K562 (cell line): Measurements from ENCODE around the gene DBF4B. TPM values are rescaled to one million over a fixed set of nuclear protein-coding genes. Genes with fewer than 3 reads are reported as not detected.

Experiments used
- ATF1 ChIP-seq, 2 experiments: fragments of 450-650 bp in 1 of 2; IDR thresholded peaks; 2 replicates each; pipeline ENCODE4 v1.6.1; 2016; ENCODE audit warnings: missing compliant biosample characterization in 1 of 2, missing genetic modification characterization in 1 of 2
- BACH1 ChIP-seq: fragments of 200-800 bp; sonication (Bioruptor generic); IDR thresholded peaks from 2 replicates; pipeline ENCODE4 v1.6.1; 2016; ENCODE audit warnings: missing genetic modification characterization, missing compliant biosample characterization
- BRF1 ChIP-seq: IDR thresholded peaks from 3 replicates; pipeline ENCODE4 v1.6.1; 2011; ENCODE audit warnings: borderline replicate concordance, mild to moderate bottlenecking; ENCODE audit not compliant: insufficient read length; ENCODE audit errors: extremely low read depth
- CXXC5 ChIP-seq: fragments of 250-450 bp; sonication (Bioruptor Pico); IDR thresholded peaks from 2 replicates; pipeline ENCODE4 v1.8.0; 2022; ENCODE audit warnings: inconsistent platforms, mild to moderate bottlenecking, moderate library complexity
- GTF2B ChIP-seq: IDR thresholded peaks from 2 replicates; pipeline ENCODE4 v1.6.1; 2011; ENCODE audit not compliant: insufficient read length; ENCODE audit errors: extremely low read depth
- HEY1 ChIP-seq: fragments of 250-450 bp; sonication (Bioruptor Pico); IDR thresholded peaks from 2 replicates; pipeline ENCODE4 v1.5.0; 2020; ENCODE audit warnings: mild to moderate bottlenecking, moderate library complexity, borderline replicate concordance
- MAFK ChIP-seq: IDR thresholded peaks from 2 replicates; pipeline ENCODE4 v1.6.1; 2011; ENCODE audit warnings: low read length, improper control_type of control experiment
- PTRF ChIP-seq: fragments of 450-650 bp; IDR thresholded peaks from 2 replicates; pipeline ENCODE4 v1.6.1; 2016; ENCODE audit warnings: mild to moderate bottlenecking, missing genetic modification characterization, missing compliant biosample characterization
- SNAPC5 ChIP-seq: fragments of 250-450 bp; sonication (Bioruptor Pico); IDR thresholded peaks from 2 replicates; pipeline ENCODE4 v1.8.0; 2021; ENCODE audit warnings: moderate library complexity, mild to moderate bottlenecking, inconsistent platforms
- TGIF2 ChIP-seq: sonication (generic); formaldehyde crosslinking; IDR thresholded peaks from 2 replicates; pipeline ENCODE4 v1.8.1; 2022; ENCODE audit warnings: mild to moderate bottlenecking, missing genetic modification reagents, moderate library complexity
- USF1 ChIP-seq: sonication (generic); formaldehyde crosslinking; IDR thresholded peaks from 2 replicates; pipeline ENCODE4 v1.9.0; 2022; ENCODE audit warnings: mild to moderate bottlenecking, missing genetic modification reagents
- VEZF1 ChIP-seq: fragments of 200-800 bp; sonication (Bioruptor generic); IDR thresholded peaks from 2 replicates; pipeline ENCODE4 v1.6.1; 2017; ENCODE audit warnings: missing genetic modification characterization, missing compliant biosample characterization
- ZBTB11 ChIP-seq, 3 experiments: fragments of 200-800 bp in 1 of 3; fragments of 250-450 bp in 1 of 3; fragments of 450-650 bp in 1 of 3; sonication (Bioruptor Pico) in 1 of 3; sonication (Bioruptor generic) in 1 of 3; formaldehyde crosslinking in 1 of 3; IDR thresholded peaks; 2 replicates each; pipeline versions ENCODE4 v1.6.1 to v1.8.0; 2016 to 2022; ENCODE audit warnings: mild to moderate bottlenecking in 2 of 3, missing genetic modification characterization in 2 of 3, missing compliant biosample characterization in 1 of 3, moderate library complexity in 1 of 3
- ZNF609 ChIP-seq: sonication (generic); formaldehyde crosslinking; IDR thresholded peaks from 2 replicates; pipeline ENCODE4 v1.8.1; 2023; ENCODE audit warnings: missing genetic modification reagents, mild to moderate bottlenecking, borderline replicate concordance
- ZNF785 ChIP-seq: fragments of 250-450 bp; sonication (Bioruptor Pico); IDR thresholded peaks from 2 replicates; pipeline ENCODE4 v1.4.0; 2020; ENCODE audit warnings: mild to moderate bottlenecking
- polyA plus RNA-seq, 8 experiments: library from polyadenylated mRNA; depleted of rRNA in 4 of 8; stranded (reverse) in 5 of 8; unstranded in 3 of 8; fragments of >200 nt; fragmentation: Nextera tagmentation in 2 of 8; fragmentation: Illumina TruSeq in 1 of 8; extraction: Ambion mirVana in 2 of 8; extraction: Trizol in 1 of 8; gene quantifications; 2 replicates each; pipeline versions ENCODE4 v1.2.1 to v1.2.3, GENCODE V29; 2011 to 2014; ENCODE audit warnings: inconsistent platforms in 1 of 8, missing spikeins in 1 of 8
- total RNA-seq, 7 experiments: library from RNA; depleted of rRNA in 6 of 7; stranded (reverse); fragments of >200 nt in 6 of 7; fragmentation: Illumina TruSeq in 2 of 7; extraction: Trizol in 2 of 7; gene quantifications; 2 replicates each; pipeline versions ENCODE4 v1.2.1 to v1.2.3, GENCODE V29; 2011 to 2021; ENCODE audit warnings: low replicate concordance in 1 of 7

The DBF4B gene
- total and polyA plus RNA-seq, 9 of the 15 experiments (the other 6 are each of a cell fraction or from before 2014, with no cell fraction given): 2.5 to 26.9 (median 14.6) TPM

GRCh38 chr17:44794851-44795413 lies 86.5 kb downstream of the DBF4B start (continued):
- TF ChIP-seq MAFK (peak; percentile 24; the same call in 1 of the 2 replicates), PTRF (no peak), GTF2B (no peak), ZBTB11 (CRISPR knock-in tag; IDR thresholded peaks at IDR 0.05) (0 out of 6 replicates have a peak, but pooled peaks of 1 of the 3 experiments have one; percentile 36), CXXC5 (CRISPR knock-in tag) (no peak), BRF1 (no peak), ZNF785 (CRISPR knock-in tag) (no peak), USF1 (CRISPR knock-in tag) (no peak), TGIF2 (CRISPR knock-in tag) (no peak), ATF1 (CRISPR knock-in tag; IDR thresholded peaks at IDR 0.05) (no peak), ATF1 (tag; IDR thresholded peaks at IDR 0.05) (peak; percentile 13; the same call in 1 of the 2 replicates), SNAPC5 (CRISPR knock-in tag) (no peak), ZNF609 (CRISPR knock-in tag) (no peak), BACH1 (no peak), VEZF1 (CRISPR knock-in tag) (0 out of 2 replicates have a peak, but pooled peaks have one; percentile 25), HEY1 (CRISPR knock-in tag) (no peak)
